ENCODE data around the gene OVOL1.
"Not testable (repeated sequence)": the region's sequence is repeated elsewhere in the genome, so short reads cannot be mapped to it uniquely, and the experiment has no call there.

The OVOL1 gene

DNA sequence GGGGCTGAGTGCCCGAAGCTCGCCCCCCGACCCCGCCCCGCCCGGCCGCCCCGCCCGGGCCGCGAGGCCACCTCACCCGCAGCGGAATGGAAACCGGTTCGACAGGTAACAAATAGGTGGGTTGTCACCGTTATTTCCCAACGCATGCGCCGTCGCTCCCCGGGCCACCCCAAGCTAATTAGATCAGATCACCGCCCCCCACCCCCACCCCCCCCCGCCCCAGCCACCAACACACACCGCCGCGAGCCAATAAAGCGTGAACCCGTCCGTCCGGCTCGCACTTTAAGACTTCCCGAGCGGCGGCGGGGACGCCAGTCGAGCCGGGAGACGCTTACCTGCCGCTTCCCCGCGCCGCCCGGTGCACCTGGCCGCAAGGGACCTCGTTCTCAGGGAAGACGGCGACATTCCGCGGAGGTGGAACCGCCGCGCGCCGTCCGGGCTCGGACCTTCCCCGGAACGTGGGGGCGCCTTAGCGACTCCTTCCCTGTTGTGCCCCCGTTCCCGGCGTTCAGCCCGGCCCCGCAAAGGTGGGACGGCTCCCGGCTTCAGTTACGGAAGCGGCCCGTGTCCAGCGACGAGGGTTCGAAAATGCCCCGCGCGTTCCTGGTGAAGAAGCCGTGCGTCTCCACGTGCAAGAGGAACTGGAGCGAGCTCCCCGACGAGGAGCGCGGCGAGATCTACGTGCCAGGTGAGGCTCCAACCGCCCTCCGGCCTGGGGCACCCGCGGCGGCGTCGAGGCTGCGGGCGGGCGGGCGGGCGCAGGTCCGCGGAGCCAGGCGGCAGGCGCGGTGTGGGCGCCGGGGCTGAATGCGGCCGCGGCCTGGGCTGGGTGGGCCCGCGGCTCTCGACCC lies at the start of gene OVOL1:
Gene OVOL1 (plus strand): TSS at position 278 of the 851 bp plus-strand sequence. CDS start 311 bp downstream, at position 589.
- no peak for DNase-seq

DNA sequence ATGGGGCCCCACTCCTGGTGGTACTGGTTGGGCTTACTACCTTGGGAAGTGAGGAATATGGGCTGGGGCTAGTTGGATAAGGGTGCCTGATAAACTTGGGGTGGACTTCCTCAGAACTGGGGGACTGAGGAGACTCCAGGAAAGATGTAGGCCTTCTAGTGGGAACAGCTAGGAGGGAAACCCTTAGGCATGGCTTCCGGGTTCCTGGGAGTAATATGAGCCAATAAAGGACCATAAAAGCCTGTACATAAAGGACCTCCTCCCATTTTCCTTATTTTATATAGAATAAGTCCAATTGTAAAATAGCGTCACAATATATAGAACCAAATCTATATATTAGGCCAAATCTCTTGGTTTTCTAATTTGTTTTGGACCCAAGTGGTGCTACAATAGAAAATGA lies 47.8 kb upstream of the OVOL1 start:
- DNase-seq = no peak

DNA sequence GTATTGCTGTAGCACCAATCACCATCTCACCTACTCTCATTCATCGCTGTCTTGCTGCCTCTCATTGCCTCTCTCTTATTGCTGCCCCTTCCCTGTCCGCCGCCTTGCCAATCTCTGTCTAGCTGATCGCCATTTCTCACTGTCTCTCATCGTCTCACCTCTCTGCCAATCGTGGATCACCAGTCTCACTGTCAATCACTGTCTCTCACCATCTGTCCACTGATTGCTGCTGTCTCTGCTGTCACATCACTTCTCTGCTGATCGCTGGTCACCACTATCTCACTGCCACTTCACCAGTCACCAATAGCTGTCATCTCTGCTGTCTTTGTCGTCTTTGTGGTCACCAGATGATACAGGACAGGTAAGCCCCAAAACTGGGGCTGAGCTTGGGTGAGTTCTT lies 45.7 kb upstream of the OVOL1 start:
- no peak for DNase-seq

DNA sequence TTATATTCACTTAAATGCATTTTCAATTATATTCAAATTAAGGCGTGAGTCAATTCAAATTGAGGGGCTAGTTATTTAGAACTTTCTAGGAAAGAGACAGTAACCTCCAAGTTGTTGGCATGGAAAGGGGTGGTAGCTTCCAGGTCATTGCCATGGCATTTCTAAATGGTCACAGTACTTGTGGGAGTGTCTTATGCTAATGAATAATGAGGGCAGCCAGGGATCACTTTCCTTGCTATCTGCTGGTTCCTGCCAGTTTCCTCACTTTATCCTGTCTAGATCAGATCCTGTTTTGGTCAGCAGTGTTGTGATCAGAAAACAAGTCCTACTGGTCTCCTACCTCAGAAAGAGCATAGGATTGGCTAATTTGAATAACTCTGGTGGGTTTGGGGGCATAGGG lies 44.5 kb upstream of the OVOL1 start:
- DNase-seq = no peak

DNA sequence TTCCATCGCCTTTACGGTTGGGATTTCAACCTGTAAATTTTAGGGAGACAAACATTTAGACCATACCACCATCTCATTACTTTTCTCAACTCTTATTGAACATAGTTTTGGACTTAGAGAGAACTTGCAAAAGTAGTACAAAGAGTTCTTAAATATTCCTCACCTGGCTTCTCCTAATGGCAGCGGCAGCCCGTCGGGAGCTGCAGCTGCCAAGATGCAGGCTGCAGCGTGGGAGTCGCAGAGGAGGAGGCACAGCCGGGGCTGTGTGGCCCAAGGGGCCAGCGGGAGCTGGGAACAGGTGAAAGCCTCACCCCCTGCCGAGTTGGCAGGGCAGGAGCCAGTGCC lies 43.2 kb upstream of the OVOL1 start:
- DNase-seq = no peak

DNA sequence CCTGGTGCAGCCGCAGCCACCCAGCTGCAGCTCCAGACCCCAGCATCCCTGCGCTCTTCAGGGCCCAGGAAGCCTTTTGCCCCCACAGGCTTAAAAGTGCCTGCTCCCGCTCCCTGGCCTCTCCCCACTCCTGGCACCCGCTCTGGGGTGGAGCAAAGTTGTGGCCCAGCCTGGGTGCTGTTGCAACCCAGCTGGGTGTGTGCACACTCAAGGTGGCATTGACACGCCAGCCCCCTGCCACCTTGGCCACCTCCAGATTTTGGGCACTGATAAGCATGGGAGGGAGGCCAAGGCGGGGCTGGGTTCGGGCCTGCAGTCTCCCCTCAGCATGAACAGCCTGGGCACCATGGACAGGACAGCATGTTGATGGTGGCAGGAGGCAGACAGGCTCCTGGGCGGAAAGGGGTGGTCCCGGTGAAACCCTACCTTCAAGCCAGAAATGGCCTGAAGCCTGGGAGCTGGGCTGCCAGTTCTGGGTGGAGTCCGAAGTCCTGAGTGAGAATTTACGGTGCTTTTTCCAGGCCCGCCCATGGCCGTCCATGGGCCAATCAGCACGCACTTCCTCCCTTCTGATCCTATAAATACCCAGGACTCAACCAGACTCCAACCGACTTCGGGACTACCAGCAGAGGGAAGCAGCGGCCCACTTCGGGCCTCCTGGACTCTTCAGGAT lies 42.7 kb upstream of the OVOL1 start:
- DNase-seq = no peak

DNA sequence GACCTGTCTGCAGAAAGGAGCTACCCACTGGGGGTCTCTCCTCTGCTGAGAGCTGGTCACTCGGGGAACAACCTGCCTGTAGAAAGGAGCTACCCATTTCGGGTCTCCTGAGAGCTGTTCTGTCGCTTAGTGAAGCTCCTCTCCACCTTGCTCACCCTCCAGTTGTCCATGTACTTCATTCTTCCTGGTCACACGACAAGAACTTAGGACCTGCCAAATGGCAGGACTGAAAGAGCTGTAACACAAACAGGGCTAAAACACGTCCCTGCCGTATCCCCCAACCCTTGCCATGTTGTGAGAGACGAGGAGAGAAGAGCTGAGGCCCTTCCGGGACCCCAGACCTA lies 42.2 kb upstream of the OVOL1 start:
- no peak for DNase-seq

DNA sequence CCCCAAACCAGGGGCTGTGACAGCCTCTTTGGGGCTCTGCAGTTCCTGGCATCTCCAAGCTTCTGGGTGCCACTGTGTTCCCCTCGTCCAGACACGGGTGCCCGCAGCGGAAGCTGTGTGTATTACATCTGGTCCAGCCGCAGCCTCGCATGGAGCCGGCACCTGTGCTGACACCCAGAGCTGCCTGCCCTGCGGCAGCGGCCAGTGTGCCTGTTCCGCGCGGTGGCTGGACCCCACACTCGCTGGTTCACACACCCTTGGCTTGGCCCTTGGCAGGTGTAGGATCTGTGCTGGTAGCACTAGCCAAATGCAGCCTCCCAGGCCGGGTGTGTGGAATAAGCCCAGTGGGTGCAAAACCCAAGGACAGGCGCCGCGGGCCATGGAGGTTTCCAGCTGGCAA lies 41.8 kb upstream of the OVOL1 start:
- no peak for DNase-seq

DNA sequence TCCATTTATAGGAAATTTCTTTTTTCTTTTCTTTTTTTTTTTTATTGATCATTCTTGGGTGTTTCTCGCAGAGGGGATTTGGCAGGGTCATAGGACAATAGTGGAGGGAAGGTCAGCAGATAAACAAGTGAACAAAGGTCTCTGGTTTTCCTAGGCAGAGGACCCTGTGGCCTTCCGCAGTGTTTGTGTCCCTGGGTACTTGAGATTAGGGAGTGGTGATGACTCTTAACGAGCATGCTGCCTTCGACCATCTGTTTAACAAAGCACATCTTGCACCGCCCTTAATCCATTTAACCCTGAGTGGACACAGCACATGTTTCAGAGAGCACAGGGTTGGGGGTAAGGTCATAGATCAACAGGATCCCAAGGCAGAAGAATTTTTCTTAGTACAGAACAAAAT lies 24.7 kb upstream of the OVOL1 start:
- DNase-seq = not testable (repeated sequence)

DNA sequence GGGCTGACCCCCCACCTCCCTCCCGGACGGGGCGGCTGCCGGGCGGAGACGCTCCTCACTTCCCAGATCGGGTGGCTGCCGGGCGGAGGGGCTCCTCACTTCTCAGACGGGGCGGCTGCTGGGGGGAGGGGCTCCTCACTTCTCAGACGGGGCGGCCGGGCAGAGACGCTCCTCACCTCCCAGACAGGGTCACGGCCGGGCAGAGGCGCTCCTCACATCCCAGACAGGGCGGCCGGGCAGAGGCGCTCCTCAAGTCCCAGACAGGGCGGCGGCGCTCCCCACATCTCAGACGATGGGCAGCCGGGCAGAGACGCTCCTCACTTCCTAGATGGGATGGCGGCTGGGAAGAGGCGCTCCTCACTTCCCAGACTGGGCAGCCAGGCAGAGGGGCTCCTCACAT lies 24.0 kb upstream of the OVOL1 start:
- DNase-seq = not testable (repeated sequence)

DNA sequence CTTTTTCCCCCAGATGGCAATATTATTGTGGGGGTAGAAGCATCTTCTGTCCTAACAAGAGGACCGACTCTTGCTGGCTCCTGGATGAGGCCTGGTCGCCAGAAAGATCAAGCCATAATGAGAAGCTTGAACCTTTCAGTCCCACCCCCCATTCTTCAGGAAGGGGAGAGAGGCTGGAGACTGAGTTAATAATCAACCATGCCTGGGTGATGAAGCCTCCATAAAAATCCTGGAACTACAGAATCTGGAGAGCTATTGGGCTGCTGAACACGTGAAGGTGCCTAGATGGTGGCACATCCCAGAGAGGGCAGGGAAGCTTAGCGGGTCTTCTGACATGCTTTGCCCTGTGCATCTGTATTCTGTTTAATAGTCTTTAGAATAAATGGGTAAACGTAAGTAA lies 22.4 kb upstream of the OVOL1 start:
- no peak for DNase-seq

DNA sequence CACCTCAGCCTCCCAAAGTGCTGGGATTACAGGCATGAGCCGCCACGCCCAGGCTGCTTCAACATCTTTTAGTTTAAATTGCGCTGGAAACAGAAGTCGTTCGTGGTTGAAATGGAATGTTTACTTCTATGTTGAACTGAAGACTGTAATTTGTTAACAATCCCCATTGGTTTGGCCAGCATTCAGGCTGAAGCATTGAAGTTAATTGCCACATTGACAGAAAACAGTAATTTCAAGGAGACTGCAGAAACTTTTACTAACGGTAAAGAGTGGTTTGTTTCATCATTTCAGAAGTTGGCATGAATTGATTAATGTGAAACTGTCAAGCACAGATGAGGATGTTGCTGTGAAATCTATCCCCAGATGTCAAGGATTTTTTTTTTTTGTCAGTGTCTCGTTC lies 20.3 kb upstream of the OVOL1 start:
- no peak for DNase-seq

DNA sequence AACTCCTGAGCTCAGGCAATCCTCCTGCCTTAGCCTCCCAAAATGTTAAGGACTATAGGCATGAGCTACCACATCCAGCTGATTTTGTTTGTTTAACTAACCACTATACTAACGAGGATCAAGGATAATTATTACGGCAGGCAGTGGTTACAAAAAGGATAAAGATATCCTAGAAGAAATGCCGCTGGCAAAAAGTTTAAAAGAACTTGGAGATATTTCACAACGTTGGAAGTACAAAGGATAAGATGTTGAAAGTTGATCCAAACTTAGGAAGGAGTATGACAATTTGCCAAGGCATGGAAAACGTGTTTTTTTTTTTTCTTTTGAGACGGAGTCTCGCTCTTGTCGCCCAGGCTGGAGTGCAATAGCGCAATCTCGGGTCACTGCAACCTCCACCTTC lies 19.5 kb upstream of the OVOL1 start:
- no peak for DNase-seq

DNA sequence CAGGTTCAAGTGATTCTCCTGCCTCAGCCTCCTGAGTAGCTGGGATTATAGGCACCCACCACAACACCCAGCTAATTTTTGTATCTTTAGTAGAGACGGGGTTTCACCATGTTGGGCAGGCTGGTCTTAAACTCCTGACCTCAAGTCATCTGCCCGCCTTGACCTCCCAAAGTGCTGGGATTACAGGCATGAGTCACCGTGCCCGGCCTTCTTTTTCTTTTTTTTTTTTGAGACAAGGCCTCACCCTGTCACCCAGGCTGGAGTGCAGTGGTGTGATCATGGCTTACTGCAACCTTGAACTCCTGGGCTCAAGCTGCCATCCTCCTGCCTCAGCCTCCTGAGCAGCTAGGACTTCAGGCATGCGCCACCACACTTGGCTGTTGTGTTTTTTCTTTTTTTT lies 19.1 kb upstream of the OVOL1 start:
- not testable (repeated sequence) for DNase-seq

DNA sequence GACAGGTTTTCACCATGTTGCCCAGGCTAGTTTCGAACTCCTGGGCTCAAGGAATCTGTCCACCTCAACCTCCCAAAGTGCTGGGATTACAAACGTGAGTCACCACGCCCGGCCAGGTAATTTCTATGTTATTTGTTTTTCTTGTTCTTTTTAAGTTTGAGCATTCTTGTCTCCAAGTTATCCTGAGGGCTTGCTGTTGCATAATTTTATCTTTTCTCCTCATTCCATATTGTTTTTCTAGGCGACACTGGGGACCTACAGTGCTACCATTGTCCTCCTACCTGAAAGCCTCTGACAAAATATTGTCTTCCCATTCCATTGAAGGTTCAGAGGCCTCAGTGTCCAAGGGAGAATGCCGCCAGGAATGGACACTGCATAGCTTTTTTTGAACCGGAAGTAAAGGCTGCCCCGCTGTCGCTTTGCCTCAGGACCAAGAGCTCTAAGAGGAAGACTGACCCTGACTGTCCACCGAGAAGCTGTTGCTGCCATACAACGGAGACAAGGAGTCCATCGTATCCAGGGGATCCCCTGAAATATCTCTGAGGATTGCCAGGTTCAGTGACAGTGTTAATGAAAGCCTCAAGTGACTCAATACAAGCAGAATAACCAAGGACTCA lies 15.8 kb upstream of the OVOL1 start:
- no peak for DNase-seq

DNA sequence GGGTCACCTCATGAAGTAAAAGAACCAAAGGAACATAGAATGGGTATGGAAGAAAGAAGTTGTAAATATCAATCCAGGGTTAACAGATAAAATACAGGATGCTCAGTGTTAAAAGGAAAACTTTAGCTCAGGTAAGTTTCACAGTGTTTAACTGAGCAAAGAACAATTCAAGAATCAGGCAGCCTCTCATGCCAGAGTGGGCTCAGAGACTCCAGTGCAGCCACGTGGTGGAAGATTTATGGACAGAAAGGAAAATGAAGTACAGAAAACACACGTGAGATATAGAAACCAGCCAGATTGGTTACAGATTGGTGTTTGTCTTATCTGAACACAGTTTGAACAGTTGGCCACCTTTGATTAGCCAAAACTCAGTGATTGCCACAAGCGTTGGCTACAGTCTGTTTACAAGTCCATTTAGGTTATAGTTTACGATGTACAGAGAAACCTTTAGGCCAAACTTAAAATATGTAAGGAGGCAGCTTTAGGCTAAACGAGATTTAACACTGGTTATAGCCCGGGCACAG lies 15.2 kb upstream of the OVOL1 start:
- no peak for DNase-seq

DNA sequence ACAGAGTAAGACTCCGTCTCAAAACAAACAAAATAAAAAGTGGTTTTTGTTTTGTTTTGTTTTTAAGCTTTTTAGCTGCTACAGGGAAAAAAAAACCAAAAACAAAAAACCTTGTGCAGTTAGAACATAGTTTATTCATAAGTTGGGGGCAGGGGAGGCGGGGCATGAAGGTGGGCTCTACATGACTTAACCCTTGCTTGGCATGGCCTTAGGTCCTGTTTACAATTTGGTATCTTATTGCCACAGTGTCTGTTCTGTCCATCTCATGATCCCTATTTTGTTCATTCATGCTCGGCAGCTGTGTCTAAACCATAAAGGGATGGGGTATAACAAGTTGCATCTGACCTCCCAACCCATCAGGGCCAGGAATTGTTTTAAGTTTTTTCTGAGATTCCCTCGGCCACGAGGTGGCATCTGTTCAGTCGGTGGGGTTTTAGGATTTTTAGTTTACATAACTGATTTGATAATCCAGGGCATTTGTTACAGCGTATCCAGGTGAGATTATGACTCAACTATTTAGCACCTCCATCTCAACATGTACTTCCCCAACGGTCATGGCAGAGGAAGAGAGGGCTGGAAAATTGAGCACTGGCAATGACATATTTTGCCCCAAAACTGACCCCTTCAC lies 13.0 kb upstream of the OVOL1 start:
- DNase-seq = no peak

DNA sequence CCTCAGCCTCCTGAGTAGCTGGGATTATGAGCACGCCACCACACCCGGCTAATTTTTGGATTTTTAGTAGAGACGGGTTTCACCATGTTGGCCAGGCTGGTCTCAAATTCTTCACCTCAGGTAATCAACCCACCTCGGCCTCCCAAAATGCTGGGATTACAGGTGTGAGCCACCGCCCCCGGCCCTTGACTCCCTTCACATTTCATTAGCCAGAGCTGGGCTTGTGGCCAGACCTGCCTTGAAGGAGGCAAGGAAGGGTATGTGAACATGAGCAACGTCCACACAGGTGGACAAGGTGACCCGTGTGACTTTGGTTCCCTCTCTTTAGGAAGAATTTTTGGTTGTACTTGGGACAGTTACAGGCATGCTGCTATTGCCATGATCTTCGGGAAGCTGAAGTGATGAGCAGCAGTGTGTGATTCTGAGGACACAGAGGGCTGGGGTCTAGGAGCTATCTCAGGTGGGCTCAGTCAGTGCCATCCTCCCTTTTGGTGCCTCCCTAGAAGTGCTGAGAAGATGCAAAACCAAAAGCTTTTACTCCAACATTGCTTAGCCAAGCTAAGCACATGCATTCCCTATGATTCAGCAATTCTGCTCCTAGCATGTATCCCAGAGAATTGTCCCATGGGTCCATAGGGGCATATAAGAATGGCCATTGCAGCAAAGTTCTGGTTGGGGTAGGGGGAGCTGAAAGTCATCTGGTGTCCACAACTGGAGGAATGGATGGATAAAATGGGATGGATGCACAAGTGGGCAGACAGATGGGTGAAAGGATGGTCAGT lies 12.1 kb upstream of the OVOL1 start:
- no peak for DNase-seq

DNA sequence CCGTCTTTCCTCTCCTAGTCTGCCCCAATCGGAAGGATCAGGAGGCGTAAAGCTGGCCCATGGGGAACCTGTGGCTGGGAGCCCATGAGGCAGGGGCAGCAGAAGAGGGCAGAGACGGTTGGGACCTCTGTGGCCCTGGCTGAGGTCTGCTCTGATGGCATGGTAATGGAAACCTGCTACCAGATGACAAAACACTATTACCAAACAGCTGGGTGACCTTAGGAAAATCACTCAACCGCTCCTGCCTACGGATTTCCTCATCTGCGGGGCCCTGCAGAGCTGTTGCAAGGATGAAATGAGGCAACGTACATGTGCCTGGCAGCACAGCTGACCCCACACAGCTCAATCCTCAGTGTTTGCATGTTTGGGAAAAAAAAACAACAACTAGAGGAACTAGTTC lies 10.7 kb upstream of the OVOL1 start:
- no peak for DNase-seq

DNA sequence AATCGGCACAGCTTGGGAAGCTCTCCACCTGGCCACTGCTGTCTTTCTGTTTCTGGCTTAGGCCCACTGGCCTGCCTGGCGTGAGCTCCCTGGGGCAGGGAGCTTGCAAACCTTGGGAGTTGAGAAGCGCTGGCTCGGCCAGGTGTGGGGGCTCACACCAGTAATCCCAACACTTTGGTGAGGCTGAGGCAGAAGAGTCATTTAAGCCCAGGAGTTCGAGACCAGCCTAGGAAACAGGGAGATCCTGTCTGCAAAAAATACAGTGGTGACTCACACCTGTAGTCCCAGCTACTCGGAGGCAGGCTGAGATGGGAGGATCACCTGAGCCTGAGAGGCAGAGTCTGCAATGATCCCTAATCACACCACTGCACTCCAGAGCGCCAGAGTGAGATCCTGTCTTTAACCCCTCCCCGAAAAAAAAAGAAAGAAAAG lies 10.1 kb upstream of the OVOL1 start:
- DNase-seq = no peak

DNA sequence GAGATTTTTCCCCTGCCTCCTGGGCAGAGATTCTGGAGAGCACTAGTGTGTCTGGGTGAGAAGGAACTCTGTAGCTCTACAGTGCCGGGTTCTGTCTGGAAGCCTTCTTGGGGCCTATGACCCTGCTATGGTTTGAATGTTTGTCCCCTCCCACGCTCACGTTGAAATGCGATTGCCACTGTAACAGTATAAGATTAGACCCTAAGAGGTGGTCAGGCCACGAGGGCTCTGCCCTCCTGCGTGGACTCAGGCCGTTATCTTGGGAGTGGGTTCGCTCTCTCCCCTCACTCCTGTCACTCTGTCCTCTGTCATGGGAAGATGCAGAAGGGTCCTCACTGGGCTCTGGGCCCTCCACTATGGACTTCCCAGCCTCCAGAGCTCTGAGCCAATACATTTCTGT lies 9.6 kb upstream of the OVOL1 start:
- no peak for DNase-seq

DNA sequence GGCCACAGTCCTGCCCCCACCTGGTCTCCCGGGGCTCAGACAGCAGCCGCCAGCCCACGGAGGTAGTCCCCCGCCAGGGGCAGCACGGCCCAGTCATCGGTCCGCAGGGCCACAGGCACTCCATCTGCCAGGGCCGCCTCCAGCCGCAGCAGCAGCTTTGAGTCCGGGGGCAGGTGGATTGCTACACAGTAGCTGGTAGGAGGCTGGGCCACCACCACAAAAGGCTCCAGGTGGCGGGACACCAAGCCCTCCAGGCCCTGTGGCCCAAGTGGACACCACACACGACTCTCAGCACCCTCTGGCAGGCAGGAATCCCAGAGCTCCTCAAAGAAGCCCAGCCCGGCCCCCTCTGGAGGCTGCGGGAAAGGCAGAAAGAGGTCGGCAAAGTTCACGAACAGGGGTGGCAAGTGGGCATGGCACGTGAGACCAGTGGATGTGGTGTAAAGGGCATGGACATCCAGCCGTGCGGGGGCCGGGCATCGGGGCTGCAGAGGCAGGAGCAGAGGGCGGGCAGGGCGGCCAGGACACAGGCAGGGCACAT lies 9.0 kb upstream of the OVOL1 start:
- no peak for DNase-seq
